HG02840 (cell line): Measurements from ENCODE around the gene EFCC1.

Experiments
- ATAC-seq: cut with Tn5 transposase; IDR thresholded peaks from one replicate; pipeline ENCODE4 v1.9.1; 2021; ENCODE audit warnings: mild to moderate bottlenecking, moderate library complexity, moderate number of reproducible peaks; ENCODE audit not compliant: unreplicated experiment, low FRiP score

EFCC1 gene

DNA sequence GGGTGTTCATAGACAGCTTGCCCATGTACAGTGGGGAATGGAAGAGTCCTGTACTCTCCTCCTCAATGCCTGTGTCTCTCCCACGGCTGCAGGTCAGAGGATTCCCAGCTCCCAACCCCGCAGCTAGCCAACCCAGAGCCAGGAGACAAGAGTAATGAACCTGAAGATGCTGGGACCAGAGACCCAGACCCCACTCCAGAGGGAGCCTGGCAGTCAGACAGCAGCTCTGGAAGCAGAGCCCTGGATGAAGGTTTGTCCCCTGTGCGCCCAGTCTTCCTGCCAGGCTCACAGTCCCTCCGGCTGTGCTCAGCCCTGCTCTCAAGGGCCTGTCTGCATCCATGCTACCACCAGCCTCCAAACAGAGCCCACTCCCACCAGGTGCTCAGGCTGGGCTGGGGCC, 29.5 kb downstream of the EFCC1 start:
- ATAC-seq: no peak

DNA sequence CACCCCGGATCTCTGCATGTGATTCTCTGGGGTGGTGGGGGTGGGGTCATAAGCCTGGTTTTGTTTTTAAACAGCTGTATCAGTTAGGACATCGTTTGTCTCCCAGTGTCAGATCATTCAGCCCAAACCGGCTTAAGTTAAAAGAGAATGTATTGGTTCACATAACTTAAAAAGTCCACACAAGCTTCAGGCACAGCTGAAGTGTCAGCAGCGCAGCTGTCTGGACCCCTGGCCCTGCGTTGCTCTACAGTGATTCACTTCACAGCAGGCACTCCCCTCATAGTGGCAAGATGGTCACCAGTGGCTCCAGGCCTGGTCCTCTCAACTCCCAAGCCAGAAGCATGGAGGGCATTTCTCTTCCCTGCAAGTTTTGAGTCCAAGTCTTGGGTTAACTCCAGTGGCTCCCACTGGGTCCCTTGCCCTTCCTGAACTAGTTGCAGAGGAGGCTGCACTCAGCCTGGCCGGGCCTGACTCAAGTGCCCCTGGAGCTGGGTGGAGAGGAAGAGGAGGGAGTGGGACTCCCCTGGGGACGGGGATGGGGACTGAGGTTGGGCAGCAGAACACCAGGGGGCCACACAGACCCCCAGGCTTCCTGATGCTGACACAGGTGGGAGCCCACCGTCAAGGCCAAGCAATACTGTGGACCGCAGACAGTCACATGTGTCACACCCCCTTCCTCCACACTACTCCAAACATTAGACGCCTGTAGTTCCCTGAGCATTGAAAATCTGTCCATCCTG, 30.5 kb downstream of the EFCC1 start:
- no peak for ATAC-seq

- ATAC-seq: no peak
Measured at GRCh38 chr3:129032716-129033115, 31.6 kb downstream of the EFCC1 start.

DNA sequence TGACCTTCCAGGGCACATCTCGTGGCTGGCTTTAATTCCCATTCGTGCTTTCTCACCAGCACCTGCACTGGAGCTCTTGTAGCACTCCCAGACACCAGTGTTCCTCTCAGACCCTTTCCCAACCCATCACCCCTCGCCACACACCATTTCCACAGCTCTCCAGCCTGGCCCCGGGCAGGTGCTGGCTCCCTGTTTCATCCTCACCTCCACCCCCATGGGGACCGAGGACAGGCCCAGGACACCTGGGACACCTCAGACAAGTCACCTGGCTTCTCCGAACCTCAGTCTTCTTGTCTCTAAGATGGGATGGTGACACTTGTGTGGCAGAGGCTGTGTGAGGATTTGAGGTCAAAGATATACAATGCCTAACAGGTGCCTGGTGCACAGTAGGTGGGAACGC, 32.0 kb downstream of the EFCC1 start:
- ATAC-seq: no peak

DNA sequence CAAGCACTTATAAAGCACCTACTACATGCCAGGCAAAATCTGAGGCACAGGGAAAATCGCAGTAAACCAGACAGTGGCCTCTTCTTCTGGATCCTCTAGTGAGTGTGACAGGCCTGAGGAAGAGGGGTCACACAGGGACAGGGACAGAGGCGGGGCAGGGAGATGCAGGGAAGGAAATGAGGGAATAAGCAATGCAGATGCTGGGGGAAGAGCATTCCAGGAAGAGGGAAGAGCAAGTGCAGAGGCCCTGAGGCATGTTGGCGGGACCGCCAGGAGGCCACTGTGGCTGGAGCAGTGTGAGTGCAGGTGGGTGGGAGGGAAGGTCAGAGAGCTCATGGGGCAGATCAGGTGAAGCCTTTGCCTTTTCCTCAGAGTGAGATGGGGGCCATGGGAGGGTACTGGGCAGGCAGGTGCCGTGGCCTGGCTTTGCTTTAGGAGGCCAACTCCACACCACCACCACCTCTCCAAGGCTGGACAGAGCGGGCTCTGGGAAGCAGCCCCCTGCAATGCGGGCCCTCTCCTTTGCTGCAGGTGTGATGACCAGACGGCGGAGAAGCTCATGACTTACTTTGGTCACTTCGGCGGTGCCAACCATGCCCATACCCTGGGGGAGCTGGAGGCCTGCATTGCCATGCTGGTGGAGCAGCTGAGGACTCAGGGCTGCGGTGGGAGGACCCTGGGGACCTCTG, 32.7 kb downstream of the EFCC1 start:
- ATAC-seq: no peak

GRCh38 chr3:129034642-129035041, 33.5 kb downstream of the EFCC1 start:
- ATAC-seq: no peak

- no peak for ATAC-seq
Measured at GRCh38 chr3:129035360-129036221, 34.5 kb downstream of the EFCC1 start.

DNA sequence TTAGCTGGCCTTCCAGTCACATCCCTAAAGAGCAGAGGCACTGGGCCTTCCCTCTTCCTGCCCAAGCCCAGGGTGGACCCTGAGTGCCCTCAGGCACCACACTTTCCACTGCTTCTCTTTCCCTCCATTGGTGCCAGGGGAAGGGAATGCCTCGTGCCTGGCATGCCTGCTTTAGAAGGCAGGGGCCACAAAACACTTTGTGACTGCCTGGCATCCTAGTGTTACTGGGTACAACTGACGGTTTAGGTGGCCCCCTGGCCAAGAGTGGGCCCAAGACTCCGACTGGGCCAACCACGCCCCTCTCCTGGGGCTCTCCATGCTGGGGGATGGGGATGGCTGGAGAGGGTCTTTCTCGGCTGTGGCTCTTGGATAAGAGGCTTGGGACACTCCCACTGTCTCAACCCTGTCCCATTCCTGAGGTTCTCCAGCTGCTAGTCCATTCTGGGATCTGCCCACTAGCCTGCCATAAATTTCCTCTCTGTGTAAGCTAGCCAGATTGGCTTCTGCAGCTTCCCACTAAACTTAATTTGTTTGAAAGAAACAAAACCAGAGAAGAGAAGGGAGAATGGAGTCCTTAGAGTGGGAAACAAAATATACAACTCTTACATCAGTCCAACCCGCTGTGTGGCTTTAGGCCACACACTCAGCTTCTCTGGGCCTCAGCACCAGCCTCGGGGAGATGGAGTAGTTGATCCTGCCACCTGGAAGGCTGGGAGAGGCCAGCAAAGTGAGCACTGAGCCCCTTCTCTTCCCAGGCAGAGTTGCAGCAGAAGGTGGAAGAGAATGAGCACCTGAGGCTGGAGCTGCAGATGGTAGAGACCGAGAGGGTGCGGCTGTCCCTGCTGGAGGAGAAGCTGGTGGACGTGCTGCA, 35.4 kb downstream of the EFCC1 start:
- ATAC-seq: no peak

- no peak for ATAC-seq
Measured at GRCh38 chr3:129037093-129037419, 36.0 kb downstream of the EFCC1 start.

DNA sequence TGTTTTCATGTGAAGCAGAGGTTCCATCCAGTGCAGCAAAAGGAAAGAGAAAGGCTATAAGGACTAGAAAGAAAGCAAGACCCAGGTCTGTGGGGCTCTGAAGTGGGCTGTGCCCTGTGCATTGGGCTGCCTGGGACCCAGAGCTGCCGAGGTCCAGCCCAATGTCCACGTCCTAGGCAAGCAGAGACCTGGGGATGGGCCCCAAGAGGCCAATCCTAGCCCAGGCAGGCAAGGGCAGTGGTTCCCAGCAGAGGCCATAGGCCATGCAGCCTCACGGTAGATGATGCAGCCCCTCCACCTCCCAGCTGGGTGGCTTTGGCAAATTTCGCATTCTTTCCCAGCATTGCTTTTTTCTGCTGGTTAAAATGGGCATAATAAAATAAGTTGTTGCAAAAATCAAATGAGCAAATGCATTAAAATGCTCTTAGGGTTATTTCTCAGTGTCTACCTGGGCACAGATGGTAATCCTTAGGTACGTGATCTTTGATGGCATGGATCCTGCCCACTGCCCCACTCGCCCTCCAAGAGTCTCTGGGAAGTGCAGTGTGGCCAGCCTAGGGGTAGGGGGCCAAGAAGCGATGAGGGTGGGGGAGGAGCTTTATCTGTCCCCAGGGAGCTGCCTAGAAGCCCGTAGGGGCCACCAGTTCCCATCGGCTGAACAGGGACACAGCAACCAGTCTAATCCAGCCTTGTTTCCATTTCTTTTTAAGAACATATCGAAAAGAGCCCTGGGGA, 37.2 kb downstream of the EFCC1 start:
- no peak for ATAC-seq

GRCh38 chr3:129039271-129040038, 38.4 kb downstream of the EFCC1 start:
- no peak for ATAC-seq

DNA sequence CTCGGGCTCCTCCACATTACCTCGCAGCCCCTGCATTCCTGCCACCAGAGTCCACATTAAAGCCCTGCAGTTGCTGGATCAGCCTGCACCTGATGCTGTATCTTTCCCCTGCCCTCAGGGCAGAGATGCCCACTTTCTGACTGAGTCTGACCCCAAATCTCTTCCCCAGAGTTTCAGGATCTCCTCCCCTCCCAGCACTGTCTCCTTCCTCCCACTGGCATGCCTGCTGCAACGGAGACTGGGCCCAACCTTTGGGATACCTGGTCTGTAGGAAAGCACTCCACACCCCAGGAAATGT, 38.9 kb downstream of the EFCC1 start:
- no peak for ATAC-seq

- no peak for ATAC-seq
Measured at GRCh38 chr3:129040579-129041300, 39.6 kb downstream of the EFCC1 start.

DNA sequence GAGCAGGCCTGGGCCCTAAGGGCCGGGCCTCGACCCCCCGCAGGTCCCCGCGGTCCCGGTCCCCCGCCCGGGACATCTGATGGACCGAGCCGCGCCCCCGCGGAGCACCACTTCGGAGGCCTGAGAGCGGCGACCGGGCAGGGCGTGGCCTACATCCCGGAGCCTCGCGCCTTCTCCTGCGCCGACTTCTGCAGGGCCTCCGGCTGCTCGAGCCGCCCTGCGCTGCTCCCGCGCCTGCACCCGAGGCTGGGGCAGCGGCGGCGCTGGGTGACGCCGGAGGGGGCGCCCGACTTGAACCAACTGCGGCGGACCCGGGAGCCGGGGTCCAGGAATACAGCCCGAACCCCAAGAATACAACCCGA, 44.6 kb downstream of the EFCC1 start:
- no peak for ATAC-seq

DNA sequence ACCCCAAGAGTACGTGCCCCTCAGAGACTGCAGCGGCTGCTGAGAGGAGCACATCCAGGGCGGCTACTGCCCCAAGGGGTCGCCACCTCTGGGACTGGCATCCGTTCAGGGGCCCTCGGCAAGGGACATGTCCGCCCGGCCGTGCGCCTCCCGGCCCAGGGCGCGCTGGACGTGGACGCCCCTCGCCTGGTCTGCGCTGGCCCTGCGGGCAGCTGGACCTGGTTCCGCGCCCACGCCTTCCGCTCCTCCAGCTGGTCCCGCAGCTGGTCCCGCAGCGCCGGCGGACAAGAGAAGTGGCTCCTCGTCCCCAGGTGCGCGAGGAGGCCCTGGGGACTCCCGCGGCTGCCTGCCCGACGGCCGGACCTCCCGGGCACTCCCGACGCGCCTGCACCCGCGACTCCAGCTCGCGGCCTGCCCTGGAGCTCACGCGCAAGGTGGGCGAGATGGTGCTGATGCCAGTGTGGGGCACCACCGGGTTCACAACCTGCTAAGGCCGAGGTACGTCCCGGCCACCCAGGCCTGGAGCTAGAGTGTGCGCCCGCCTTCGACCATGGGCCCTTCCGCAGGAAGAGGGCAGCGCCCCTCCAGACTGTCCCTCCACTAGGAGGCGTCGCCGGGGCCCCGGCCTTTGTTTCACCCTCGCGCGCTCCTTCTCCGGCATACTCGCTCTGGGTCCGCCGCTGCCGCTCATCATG, 45.1 kb downstream of the EFCC1 start:
- no peak for ATAC-seq

GRCh38 chr3:129046732-129047552, 45.8 kb downstream of the EFCC1 start:
- no peak for ATAC-seq

- no peak for ATAC-seq
Measured at GRCh38 chr3:129047553-129047839, 46.4 kb downstream of the EFCC1 start.
